SK-N-SH treated with all-trans-retinoic acid at 6 μM for 48 hours (cell line): Measurements from ENCODE around the gene UBXN10.

Experiments used
- ARNTL ChIP-seq: fragments of 450-650 bp; formaldehyde crosslinking; IDR thresholded peaks from 2 replicates; pipeline ENCODE4 v1.5.0; 2020; ENCODE audit warnings: low read depth, mild to moderate bottlenecking, moderate library complexity, borderline replicate concordance
- CREB5 ChIP-seq: fragments of 250-450 bp; sonication (Bioruptor Pico); IDR thresholded peaks from 2 replicates; pipeline ENCODE4 v1.5.1; 2020; ENCODE audit warnings: low read depth, mild to moderate bottlenecking, moderate library complexity
- CSRNP3 ChIP-seq: fragments of 250-450 bp; sonication (Bioruptor Pico); IDR thresholded peaks from 2 replicates; pipeline ENCODE4 v1.5.1; 2021; ENCODE audit warnings: mild to moderate bottlenecking, moderate library complexity
- ISL1 ChIP-seq: fragments of 250-450 bp; sonication (Bioruptor Pico); IDR thresholded peaks from 2 replicates; pipeline ENCODE4 v2.1.2; 2022; ENCODE audit warnings: mild to moderate bottlenecking, moderate library complexity
- OSR1 ChIP-seq: fragments of 250-450 bp; sonication (Bioruptor Pico); IDR thresholded peaks from 2 replicates; pipeline ENCODE4 v1.8.0; 2022; ENCODE audit warnings: moderate library complexity, mild to moderate bottlenecking, inconsistent platforms
- PATZ1 ChIP-seq: fragments of 250-450 bp; sonication (Bioruptor Pico); IDR thresholded peaks from 2 replicates; pipeline ENCODE4 v1.8.0; 2020; ENCODE audit warnings: mild to moderate bottlenecking, moderate library complexity, borderline replicate concordance
- RARB ChIP-seq: fragments of 250-450 bp; sonication (Bioruptor Pico); IDR thresholded peaks from 2 replicates; pipeline ENCODE4 v1.8.0; 2021; ENCODE audit warnings: mild to moderate bottlenecking, moderate library complexity
- SNAI2 ChIP-seq: fragments of 250-450 bp; sonication (Bioruptor Pico); IDR thresholded peaks from 2 replicates; pipeline ENCODE4 v1.5.0; 2020; ENCODE audit warnings: mild to moderate bottlenecking, moderate library complexity
- TSHZ2 ChIP-seq: fragments of 250-450 bp; sonication (Bioruptor Pico); IDR thresholded peaks from 2 replicates; pipeline ENCODE4 v1.5.0; 2020; ENCODE audit warnings: mild to moderate bottlenecking, moderate library complexity
- ZFP3 ChIP-seq: fragments of 250-450 bp; sonication (Bioruptor Pico); IDR thresholded peaks from 2 replicates; pipeline ENCODE4 v1.5.0; 2020; ENCODE audit warnings: mild to moderate bottlenecking, moderate library complexity
- ZNF8 ChIP-seq: fragments of 450-650 bp; formaldehyde crosslinking; IDR thresholded peaks from 2 replicates; pipeline ENCODE4 v1.5.0; 2020; ENCODE audit warnings: mild to moderate bottlenecking, moderate library complexity

GRCh38 chr1:20165522-20165951 is 20.4 kb upstream of the UBXN10 start:
- no peak for TF ChIP-seq CSRNP3 (CRISPR knock-in tag)
- TF ChIP-seq ZFP3 (CRISPR knock-in tag), result no peak
- TF ChIP-seq CREB5 (CRISPR knock-in tag), result no peak
- no peak for TF ChIP-seq ZNF8
- no peak for TF ChIP-seq SNAI2 (CRISPR knock-in tag)
- TF ChIP-seq PATZ1 (CRISPR knock-in tag), result no peak
- TF ChIP-seq ISL1, result no peak
- no peak for TF ChIP-seq ARNTL (CRISPR knock-in tag)
- TF ChIP-seq OSR1, result no peak
- no peak for TF ChIP-seq RARB
- no peak for TF ChIP-seq TSHZ2 (CRISPR knock-in tag)
